Measurements from ENCODE around the gene TLX1.
A peak's percentile ranks its signal among the peaks of the same experiment; 100 is the strongest.

TLX1 gene

GRCh38 chr10:101130984-101131961 is at the start of gene TLX1:
Gene TLX1, plus strand, starts transcription at chr10:101131300. Its CDS starts 242 bp downstream, at chr10:101131542.
- Histone ChIP-seq H3K4me3 (ENCODE audit: low read length) (no peak within 1 kb of the TSS), H3K36me3 (ENCODE audit: control insufficient read depth, insufficient read depth, low read length) (no peaks in the 10 kb centered on the region), H3K9ac (ENCODE audit: low read length) (no peak within 1 kb of the TSS), H3K4me1 (ENCODE audit: control insufficient read depth, insufficient read depth, low read length) (peaks cover 34% of the 10 kb centered on the region), H3K9me3 (ENCODE audit: control insufficient read depth, low read length) (no peaks in the 10 kb centered on the region), H3K27me3 (ENCODE audit: control insufficient read depth, insufficient read depth, low read length) (peaks cover 97% of the 10 kb centered on the region)

DNA sequence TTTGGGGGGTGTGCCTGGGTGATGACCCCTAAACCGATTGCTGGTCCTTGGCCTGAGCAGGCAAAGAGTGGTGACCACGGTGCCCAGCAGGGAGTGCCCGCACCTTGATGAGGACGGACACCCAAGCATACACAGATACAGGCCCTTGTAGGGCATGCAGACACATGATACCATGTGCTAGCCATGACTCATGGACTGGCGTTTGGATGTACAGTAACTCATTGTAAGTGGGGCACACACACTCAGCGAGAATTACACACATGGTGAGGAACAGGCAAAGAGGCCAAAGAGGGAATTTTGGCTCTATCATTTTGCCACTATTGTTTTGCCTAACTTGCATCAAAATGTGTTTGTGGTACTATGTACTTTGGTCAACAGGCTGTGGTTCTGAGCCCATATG is 45.3 kb upstream of the TLX1 start:
- no peaks in the 10 kb centered on the region for H3K9me3 ChIP-seq (ENCODE audit: control insufficient read depth, low read length)
- H3K27me3 ChIP-seq (ENCODE audit: control insufficient read depth, insufficient read depth, low read length): peaks cover 77% of the 10 kb centered on the region
- H3K4me3 ChIP-seq (ENCODE audit: low read length): no peak overlapping the region
- no peaks in the 10 kb centered on the region for H3K36me3 ChIP-seq (ENCODE audit: control insufficient read depth, insufficient read depth, low read length)
- peaks cover 29% of the 10 kb centered on the region for H3K4me1 ChIP-seq (ENCODE audit: control insufficient read depth, insufficient read depth, low read length)
- H3K9ac ChIP-seq (ENCODE audit: low read length): no peak overlapping the region

- peaks cover 76% of the 10 kb centered on the region for H3K27me3 ChIP-seq (ENCODE audit: control insufficient read depth, insufficient read depth, low read length)
Measured at GRCh38 chr10:101087376-101087775, 43.7 kb upstream of the TLX1 start.

GRCh38 chr10:101087965-101088364 is 43.1 kb upstream of the TLX1 start:
- H3K4me1 ChIP-seq (ENCODE audit: control insufficient read depth, insufficient read depth, low read length): peaks cover 42% of the 10 kb centered on the region
- H3K9ac ChIP-seq (ENCODE audit: low read length): no peak overlapping the region
- no peaks in the 10 kb centered on the region for H3K9me3 ChIP-seq (ENCODE audit: control insufficient read depth, low read length)
- H3K4me3 ChIP-seq (ENCODE audit: low read length): no peak overlapping the region
- peaks cover 70% of the 10 kb centered on the region for H3K27me3 ChIP-seq (ENCODE audit: control insufficient read depth, insufficient read depth, low read length)
- H3K36me3 ChIP-seq (ENCODE audit: control insufficient read depth, insufficient read depth, low read length): no peaks in the 10 kb centered on the region

More at GRCh38 chr10:101087376-101087775, 43.7 kb upstream of the TLX1 start:
- Histone ChIP-seq H3K9ac (ENCODE audit: low read length) (no peak overlapping the region), H3K9me3 (ENCODE audit: control insufficient read depth, low read length) (no peaks in the 10 kb centered on the region), H3K36me3 (ENCODE audit: control insufficient read depth, insufficient read depth, low read length) (no peaks in the 10 kb centered on the region), H3K4me1 (ENCODE audit: control insufficient read depth, insufficient read depth, low read length) (peaks cover 37% of the 10 kb centered on the region), H3K4me3 (ENCODE audit: low read length) (no peak overlapping the region)

- Histone ChIP-seq H3K27me3 (ENCODE audit: control insufficient read depth, insufficient read depth, low read length) (peaks cover 57% of the 10 kb centered on the region), H3K9ac (ENCODE audit: low read length) (no peak overlapping the region), H3K4me3 (ENCODE audit: low read length) (no peak overlapping the region), H3K9me3 (ENCODE audit: control insufficient read depth, low read length) (no peaks in the 10 kb centered on the region), H3K4me1 (ENCODE audit: control insufficient read depth, insufficient read depth, low read length) (peaks cover 52% of the 10 kb centered on the region), H3K36me3 (ENCODE audit: control insufficient read depth, insufficient read depth, low read length) (no peaks in the 10 kb centered on the region)
Measured at GRCh38 chr10:101089520-101090299, 41.4 kb upstream of the TLX1 start.

DNA sequence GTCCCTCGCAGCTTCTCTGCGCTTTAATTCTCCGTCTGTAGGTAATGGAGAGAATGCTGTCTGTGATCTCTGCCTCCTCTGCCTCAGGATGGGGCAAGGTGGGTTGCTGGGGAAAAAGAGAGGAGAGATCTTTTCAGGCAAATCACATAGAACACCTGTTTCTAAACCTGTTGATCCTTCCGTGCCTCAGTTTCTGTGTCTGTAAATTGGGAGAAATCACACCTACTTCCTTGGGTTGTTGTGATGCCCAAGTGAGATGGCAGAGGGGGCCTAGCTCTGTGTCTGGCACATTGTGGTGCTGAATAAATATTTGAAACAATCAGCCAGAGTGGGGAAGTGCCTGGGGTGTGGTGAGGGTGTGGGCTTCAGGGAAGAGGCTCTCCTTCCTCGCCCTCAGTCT is 40.5 kb upstream of the TLX1 start:
- Histone ChIP-seq H3K4me1 (ENCODE audit: control insufficient read depth, insufficient read depth, low read length) (peaks cover 59% of the 10 kb centered on the region), H3K36me3 (ENCODE audit: control insufficient read depth, insufficient read depth, low read length) (no peaks in the 10 kb centered on the region), H3K9me3 (ENCODE audit: control insufficient read depth, low read length) (no peaks in the 10 kb centered on the region), H3K27me3 (ENCODE audit: control insufficient read depth, insufficient read depth, low read length) (peaks cover 65% of the 10 kb centered on the region), H3K9ac (ENCODE audit: low read length) (no peak overlapping the region), H3K4me3 (ENCODE audit: low read length) (no peak overlapping the region)

GRCh38 chr10:101091546-101092290 is 39.4 kb upstream of the TLX1 start:
- H3K4me3 ChIP-seq (ENCODE audit: low read length): no peak overlapping the region
- peaks cover 62% of the 10 kb centered on the region for H3K4me1 ChIP-seq (ENCODE audit: control insufficient read depth, insufficient read depth, low read length)
- H3K36me3 ChIP-seq (ENCODE audit: control insufficient read depth, insufficient read depth, low read length): no peaks in the 10 kb centered on the region
- H3K9me3 ChIP-seq (ENCODE audit: control insufficient read depth, low read length): no peaks in the 10 kb centered on the region
- no peak overlapping the region for H3K9ac ChIP-seq (ENCODE audit: low read length)
- H3K27me3 ChIP-seq (ENCODE audit: control insufficient read depth, insufficient read depth, low read length): peaks cover 55% of the 10 kb centered on the region

DNA sequence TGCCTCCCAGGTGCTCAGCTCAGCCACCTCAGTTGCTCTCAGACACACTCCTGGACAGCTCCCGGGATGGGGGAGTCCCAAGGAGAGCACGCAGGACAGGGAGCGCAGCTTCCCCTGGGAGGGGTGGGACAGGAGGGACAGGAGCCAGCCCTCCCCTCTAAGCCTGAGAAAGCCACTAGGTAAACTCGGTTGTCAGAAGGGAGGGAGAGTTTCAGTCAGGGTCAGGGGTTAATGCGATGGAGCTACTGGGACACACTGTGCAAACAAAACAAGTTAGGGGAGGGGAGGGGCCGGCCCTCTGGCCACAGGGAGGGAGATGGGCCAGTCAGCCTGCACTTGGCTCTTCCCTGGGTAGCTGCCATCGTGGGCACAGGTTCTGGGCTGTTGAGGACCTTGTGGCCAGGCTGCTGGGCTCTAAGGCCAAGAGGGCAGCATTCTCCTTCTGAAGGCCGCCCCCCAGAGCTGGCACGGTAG is 38.2 kb upstream of the TLX1 start:
- no peaks in the 10 kb centered on the region for H3K9me3 ChIP-seq (ENCODE audit: control insufficient read depth, low read length)
- no peak overlapping the region for H3K9ac ChIP-seq (ENCODE audit: low read length)
- peaks cover 55% of the 10 kb centered on the region for H3K27me3 ChIP-seq (ENCODE audit: control insufficient read depth, insufficient read depth, low read length)
- no peaks in the 10 kb centered on the region for H3K36me3 ChIP-seq (ENCODE audit: control insufficient read depth, insufficient read depth, low read length)
- H3K4me3 ChIP-seq (ENCODE audit: low read length): no peak overlapping the region
- H3K4me1 ChIP-seq (ENCODE audit: control insufficient read depth, insufficient read depth, low read length): peaks cover 62% of the 10 kb centered on the region

GRCh38 chr10:101094121-101094879 is 36.8 kb upstream of the TLX1 start:
- no peaks in the 10 kb centered on the region for H3K9me3 ChIP-seq (ENCODE audit: control insufficient read depth, low read length)
- H3K36me3 ChIP-seq (ENCODE audit: control insufficient read depth, insufficient read depth, low read length): no peaks in the 10 kb centered on the region
- no peak overlapping the region for H3K4me3 ChIP-seq (ENCODE audit: low read length)
- H3K9ac ChIP-seq (ENCODE audit: low read length): no peak overlapping the region
- peaks cover 49% of the 10 kb centered on the region for H3K4me1 ChIP-seq (ENCODE audit: control insufficient read depth, insufficient read depth, low read length)
- H3K27me3 ChIP-seq (ENCODE audit: control insufficient read depth, insufficient read depth, low read length): peaks cover 50% of the 10 kb centered on the region

DNA sequence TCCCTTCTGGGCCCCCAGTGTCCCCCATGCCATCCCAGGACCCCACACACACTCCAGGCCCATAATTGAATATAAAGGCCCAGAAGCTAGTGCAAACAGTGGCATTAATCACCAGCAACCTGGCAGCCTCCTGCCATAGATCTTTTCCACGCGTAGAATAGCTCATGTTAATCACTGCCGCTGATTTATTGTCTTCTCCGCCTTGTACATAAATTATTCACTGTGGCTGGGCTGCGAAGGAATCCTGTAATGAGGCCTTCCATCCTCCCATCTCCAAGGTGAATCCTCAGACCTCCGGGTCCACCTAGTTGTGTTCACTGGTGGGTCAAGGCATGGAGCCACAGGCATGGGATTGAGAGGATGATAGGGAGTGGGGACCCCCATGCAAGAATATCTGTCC is 36.1 kb upstream of the TLX1 start:
- Histone ChIP-seq H3K9ac (ENCODE audit: low read length) (peak overlapping the region; percentile 16), H3K9me3 (ENCODE audit: control insufficient read depth, low read length) (no peaks in the 10 kb centered on the region), H3K4me3 (ENCODE audit: low read length) (no peak overlapping the region), H3K27me3 (ENCODE audit: control insufficient read depth, insufficient read depth, low read length) (peaks cover 48% of the 10 kb centered on the region), H3K4me1 (ENCODE audit: control insufficient read depth, insufficient read depth, low read length) (peaks cover 42% of the 10 kb centered on the region), H3K36me3 (ENCODE audit: control insufficient read depth, insufficient read depth, low read length) (no peaks in the 10 kb centered on the region)

- Histone ChIP-seq H3K27me3 (ENCODE audit: control insufficient read depth, insufficient read depth, low read length) (peaks cover 50% of the 10 kb centered on the region), H3K4me3 (ENCODE audit: low read length) (no peak overlapping the region), H3K36me3 (ENCODE audit: control insufficient read depth, insufficient read depth, low read length) (no peaks in the 10 kb centered on the region), H3K9ac (ENCODE audit: low read length) (no peak overlapping the region), H3K9me3 (ENCODE audit: control insufficient read depth, low read length) (no peaks in the 10 kb centered on the region), H3K4me1 (ENCODE audit: control insufficient read depth, insufficient read depth, low read length) (peaks cover 35% of the 10 kb centered on the region)
Measured at GRCh38 chr10:101095550-101096213, 35.4 kb upstream of the TLX1 start.
